ENCODE measurements around the gene CCDC179.

DNA sequence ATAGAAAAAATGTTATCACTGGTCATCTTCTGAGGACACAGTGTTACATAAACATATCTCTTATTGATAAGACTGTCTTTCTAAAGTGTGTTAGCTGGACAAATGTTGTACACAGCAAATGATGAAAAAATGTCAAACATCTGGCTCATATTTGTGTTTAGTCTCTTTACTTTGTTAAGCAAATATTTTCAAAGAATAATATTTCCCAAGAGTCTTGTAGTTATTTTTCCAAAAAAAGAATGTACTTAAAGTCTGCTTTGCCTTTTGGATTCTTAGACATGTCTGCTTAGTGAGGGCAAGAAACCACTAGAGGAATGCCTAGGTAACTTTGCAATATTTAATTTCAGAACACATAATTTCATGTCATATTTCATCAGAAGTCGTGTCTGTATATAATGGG is 23.9 kb upstream of the CCDC179 start:
- TF ChIP-seq POLR2A (IDR thresholded peaks at IDR 0.05) (no peak), CTCF (IDR thresholded peaks at IDR 0.05) (no peak), POLR2AphosphoS5 (IDR thresholded peaks at IDR 0.05) (no peak)

Data from breast epithelium (tissue), 3 donors.